GM10847 (cell line): ENCODE measurements around the gene UROC1.

Experiments
- POLR2A ChIP-seq: IDR thresholded peaks from 2 replicates; pipeline ENCODE4 v1.6.1; 2011; ENCODE audit not compliant: insufficient read length; ENCODE audit errors: extremely low read depth

Gene UROC1

GRCh38 chr3:126540951-126541627 is 23.5 kb upstream of the UROC1 start:
- TF ChIP-seq POLR2A: no peak

DNA sequence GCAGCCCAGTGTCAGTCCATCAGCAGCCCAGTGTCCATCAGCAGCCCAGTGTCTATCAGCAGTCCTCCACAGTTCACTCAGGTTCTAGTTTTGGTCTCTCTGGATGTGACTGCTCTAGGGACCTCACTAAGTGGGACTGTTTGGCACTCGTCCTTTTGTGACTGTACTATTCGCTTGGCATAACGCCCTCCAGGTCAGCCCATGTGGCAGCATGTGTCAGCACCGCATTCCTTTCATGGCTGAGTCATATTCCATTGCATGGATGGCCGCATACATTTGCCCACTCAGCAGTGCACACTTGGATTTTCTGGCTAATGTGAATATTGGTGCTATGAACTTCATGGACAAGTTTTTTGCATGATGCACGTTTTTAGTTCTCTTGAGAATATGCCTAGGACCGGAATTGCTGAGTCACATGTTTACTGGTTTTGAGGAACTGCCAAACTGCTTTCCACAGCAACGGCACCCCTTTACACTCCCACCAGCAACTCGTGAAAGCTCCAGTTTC is 22.8 kb upstream of the UROC1 start:
- TF ChIP-seq POLR2A: no peak

DNA sequence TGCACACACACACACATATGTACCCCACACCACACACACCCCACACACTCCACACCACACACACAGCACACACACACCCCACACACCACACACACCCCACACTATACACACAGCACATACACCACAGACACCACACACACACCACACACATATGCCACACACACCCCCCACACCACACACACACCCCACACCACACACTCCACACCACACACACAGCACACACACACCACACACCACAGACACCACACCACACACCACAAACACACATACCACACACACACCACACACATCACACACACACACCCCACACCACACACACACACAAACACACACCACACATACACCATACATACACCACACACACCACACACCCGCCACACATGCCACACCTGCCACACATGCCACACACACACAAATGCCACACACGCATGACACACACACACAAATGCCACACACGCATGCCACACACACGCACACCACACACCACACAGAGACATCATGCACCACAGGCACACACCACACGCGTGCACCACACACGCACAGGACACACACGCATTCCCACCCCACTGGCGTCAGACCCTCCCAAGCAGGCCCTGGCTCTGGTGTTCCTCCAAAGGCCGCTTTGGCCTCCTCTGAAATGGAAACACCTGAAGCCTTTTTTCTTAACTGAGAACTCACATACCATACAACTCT is 22.1 kb upstream of the UROC1 start:
- TF ChIP-seq POLR2A: no peak

DNA sequence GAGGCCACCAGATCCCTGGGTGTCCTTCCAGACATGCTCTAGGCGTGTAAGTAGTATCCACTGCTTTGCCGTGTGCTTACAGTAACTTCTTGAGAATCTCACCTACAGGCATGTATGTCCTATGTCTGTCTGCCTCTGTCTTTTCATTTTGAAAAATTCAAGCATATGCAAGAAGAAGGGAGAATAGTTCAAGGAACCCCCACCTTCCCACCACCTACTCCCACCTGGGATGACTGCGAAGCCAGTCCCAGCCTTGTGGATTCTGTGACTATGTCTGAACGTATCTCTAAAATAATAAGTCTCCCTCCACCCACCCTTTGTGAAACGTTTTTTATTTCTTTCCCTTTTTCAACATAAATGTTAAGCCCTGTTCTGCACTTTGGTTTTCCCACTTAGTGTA is 21.4 kb upstream of the UROC1 start:
- TF ChIP-seq POLR2A: no peak

- TF ChIP-seq POLR2A: no peak
These were observed 20.7 kb upstream of the UROC1 start for GRCh38 chr3:126538316-126538715.

- no peak for TF ChIP-seq POLR2A
These were observed 20.2 kb upstream of the UROC1 start for GRCh38 chr3:126537730-126538281.

DNA sequence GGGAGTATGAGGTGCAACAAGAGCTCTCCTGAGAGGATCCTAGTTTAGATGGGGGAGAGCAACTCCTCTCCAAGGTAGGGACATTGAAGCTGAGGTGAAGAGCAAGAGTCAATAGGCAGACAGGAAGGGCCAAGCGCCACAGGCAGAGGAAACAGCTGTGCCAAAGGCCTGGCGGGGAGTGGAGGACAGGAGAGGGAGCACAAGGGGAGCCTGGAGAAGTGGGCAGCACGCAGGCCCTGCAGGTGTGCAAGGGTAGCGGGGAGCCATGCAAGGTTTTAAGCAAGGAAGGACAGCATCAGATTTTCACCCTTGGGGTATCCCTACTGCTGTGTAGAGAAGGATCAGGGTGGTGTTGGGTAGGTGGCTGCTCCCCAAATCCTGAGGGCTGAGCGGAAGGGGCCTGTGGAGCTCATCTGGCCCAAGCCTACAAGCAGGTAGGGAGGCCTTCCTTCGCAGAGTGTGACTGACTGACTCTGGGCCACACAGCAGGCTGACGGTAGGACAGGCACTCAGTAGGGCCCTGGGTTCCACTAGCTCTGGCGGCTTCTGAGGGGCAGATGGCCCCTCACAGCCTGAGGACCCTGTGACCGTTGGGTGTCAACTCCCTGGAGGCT is 19.6 kb upstream of the UROC1 start:
- TF ChIP-seq POLR2A: no peak

DNA sequence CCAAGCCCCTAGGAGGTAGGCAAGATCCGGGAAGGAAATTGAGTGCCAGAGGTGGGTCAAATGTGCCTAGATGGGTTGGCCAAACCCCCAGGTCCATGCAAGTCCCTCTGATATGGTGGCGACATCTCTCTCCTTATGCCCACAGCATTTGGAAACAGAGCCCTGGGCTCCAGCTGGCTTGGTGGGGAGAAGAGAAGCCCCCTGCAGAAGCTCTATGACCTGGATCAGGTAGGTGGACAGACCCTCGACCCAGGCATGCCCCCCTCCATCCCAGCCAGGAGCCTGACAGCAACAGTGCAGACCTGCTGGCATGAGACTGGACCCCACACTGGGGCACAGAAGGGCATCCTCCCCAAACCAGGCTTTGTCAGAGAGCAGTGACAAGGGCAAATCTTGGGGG is 18.6 kb upstream of the UROC1 start:
- TF ChIP-seq POLR2A: no peak

- no peak for TF ChIP-seq POLR2A
These were observed 18.1 kb upstream of the UROC1 start for GRCh38 chr3:126535636-126536035.

- TF ChIP-seq POLR2A: no peak
These were observed 15.9 kb upstream of the UROC1 start for GRCh38 chr3:126533506-126533905.

DNA sequence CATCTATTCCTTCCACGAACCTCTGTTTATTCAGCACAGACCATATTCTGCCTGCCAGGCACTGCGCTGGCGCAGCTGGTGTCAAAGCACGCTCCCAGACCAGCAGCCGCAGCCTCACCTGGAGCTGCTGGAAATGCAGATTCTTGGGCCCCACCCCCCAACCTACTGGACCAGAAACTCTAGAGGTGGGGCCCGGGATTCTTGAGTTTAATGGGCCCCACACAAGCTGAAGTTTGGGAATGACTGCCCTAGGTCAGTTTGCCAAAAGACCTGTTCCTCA is 13.4 kb upstream of the UROC1 start:
- no peak for TF ChIP-seq POLR2A

- TF ChIP-seq POLR2A: no peak
These were observed 12.8 kb upstream of the UROC1 start for GRCh38 chr3:126530171-126531050.

- no peak for TF ChIP-seq POLR2A
These were observed 12.1 kb upstream of the UROC1 start for GRCh38 chr3:126529585-126530170.

DNA sequence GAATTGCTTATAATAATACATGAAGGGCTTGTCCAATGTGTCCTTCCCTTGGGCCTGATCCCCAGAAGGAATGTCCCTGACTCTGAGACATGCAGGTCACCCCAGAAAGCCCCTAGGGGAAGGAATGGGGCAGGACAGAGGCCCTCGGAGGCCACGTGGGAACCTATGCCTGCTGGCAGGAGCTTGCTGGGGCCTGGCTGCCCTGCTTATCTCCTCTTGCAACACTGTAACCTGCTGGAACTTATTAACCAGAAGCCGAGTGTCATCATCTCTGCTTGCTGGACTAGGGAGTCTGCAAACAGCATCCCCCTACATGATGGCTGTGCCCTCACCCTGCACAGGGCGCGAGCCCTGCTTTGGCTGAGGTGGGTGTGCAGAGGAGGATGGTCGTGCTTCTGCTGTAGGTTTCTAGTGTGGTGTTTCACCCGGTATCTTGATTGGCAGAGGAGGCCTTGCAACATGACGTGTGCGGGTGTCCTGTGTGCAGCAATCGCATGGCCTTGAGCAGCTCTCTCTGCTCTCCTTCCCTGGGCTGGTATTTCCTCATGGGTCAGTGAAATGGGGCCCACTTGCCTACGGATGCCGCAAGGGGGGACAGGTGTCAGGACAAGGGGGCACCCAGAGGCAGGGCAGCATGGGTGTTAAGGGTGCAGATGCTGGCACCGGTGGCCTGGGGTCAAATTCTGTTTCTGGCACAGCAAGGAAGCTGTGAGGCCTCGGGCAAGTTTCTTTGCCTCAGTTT is 11.4 kb upstream of the UROC1 start:
- TF ChIP-seq POLR2A: no peak
